ENCODE results near the gene PLXNB3.
"Not testable (repeated sequence)": the region's sequence is repeated elsewhere in the genome, so short reads cannot be mapped to it uniquely, and the experiment has no call there.

The PLXNB3 gene

GRCh38 chrX:153818064-153818463 is 54.0 kb downstream of the PLXNB3 start:
- not testable (repeated sequence) for DNase-seq (ENCODE audit: low read depth)

GRCh38 chrX:153818571-153819383 is 54.7 kb downstream of the PLXNB3 start:
- DNase-seq (ENCODE audit: low read depth) = no peak

GRCh38 chrX:153819384-153820040 is 55.5 kb downstream of the PLXNB3 start:
- DNase-seq (ENCODE audit: low read depth) = no peak

- no peak for DNase-seq (ENCODE audit: low read depth)
These were observed 56.6 kb downstream of the PLXNB3 start for GRCh38 chrX:153820601-153821000.

- DNase-seq (ENCODE audit: low read depth) = no peak
These were observed 57.0 kb downstream of the PLXNB3 start for GRCh38 chrX:153821066-153821465.

GRCh38 chrX:153824348-153824747 is 60.3 kb downstream of the PLXNB3 start:
- no peak for DNase-seq (ENCODE audit: low read depth)

- DNase-seq (ENCODE audit: low read depth) = no peak
These were observed 61.0 kb downstream of the PLXNB3 start for GRCh38 chrX:153825042-153825441.
